Measurements from ENCODE around the gene RAB40A.

RAB40A gene

DNA sequence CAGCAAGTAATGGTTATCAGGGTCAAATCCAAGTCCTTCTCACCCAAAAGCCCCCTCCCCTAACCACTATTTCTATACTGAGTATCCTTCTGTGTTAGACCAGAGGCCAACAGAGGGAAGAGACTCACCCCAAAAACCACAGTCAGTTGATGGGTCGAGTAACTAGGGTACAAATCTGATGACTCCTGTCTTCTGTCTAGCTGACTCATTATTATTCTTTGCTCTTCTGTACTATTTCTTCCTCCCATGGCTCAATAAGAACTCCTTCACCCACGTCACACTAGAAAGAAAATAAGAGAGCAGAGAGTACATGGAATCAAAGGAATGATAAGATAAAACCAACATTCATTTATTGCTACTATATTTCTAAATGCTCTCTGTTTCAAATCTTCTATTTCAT, 2.0 kb downstream of the RAB40A start:
- no peak overlapping the region for H3K4me3 ChIP-seq (replicated peaks; ENCODE audit: low read depth, low read length)
- DNase-seq (ENCODE audit: extremely low read depth, low read depth) = no peak
- no peak for TF ChIP-seq CTCF (IDR thresholded peaks at IDR 0.05; ENCODE audit: low read depth, low read length, missing control alignments)

DNA sequence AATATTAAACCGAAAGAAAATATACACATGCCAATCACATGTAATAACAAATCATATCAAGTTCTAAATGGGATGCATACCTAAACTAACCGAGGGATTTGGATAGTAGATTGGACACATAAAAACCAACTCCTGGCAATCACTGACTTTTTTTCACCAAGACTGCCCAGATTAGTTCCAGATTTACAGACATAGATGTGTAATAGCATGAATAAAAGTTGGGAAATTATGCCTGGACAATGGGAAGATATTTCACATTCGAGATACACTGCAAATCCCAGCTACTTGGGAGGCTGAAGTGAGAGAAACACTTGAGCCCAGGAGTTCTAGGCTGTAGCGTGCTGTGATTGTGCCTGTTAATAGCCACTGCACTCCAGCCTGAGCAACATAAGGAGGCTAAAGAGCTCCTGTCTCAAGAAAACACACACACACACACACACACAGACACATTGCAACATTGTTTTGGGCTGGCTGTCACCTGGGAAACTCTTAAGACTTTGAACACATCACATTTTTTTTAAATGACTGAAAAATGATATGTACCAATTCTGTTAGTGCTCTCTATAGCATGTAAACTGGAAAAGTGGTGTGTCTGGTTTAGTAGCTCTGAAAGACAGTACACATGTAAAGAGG, 5.7 kb downstream of the RAB40A start:
- DNase-seq (ENCODE audit: extremely low read depth, low read depth) = no peak
- H3K4me3 ChIP-seq (replicated peaks; ENCODE audit: low read depth, low read length) = no peak overlapping the region
- no peak for TF ChIP-seq CTCF (IDR thresholded peaks at IDR 0.05; ENCODE audit: low read depth, low read length, missing control alignments)

DNA sequence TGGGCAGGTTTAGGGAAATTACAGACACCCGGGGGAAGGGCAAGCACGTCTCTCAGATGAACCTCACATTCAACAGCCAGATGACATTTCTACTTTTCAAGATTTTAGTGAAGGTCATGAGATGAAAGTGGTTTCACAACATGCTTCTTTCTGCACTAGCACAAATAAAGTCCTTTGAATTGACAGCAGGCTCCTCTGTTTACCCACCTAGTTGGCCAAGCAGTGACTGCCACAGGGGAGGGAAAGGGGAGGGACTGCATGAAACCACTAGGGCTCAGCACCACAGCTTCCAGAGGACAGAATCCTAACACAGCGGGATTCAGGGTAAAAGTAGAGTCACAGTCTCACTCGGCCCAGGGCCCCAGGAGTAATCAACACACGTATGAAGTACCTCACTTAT, 6.2 kb downstream of the RAB40A start:
- TF ChIP-seq CTCF (IDR thresholded peaks at IDR 0.05; ENCODE audit: low read depth, low read length, missing control alignments) = no peak
- DNase-seq (ENCODE audit: extremely low read depth, low read depth) = no peak
- H3K4me3 ChIP-seq (replicated peaks; ENCODE audit: low read depth, low read length) = no peak overlapping the region

- no peak overlapping the region for H3K4me3 ChIP-seq (replicated peaks; ENCODE audit: low read depth, low read length)
- TF ChIP-seq CTCF (IDR thresholded peaks at IDR 0.05; ENCODE audit: low read depth, low read length, missing control alignments) = no peak
- DNase-seq (ENCODE audit: extremely low read depth, low read depth) = no peak
These were observed 9.3 kb downstream of the RAB40A start for GRCh38 chrX:103510031-103510430.

DNA sequence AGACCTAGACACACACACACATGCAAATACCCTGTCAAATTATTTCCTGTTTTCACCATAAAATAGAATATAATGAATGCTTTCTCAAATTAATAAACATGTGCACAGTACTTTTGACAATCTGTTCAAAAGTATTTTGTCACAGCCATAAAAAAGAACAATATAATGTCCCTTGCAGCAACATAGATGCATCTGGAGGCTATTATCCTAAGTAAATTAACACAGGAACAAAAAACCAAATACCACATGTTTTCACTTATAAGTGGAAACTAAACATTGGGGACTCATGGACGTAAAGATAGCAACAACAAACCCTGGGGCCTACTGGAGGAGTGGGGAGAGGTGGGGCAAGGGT, 15.5 kb downstream of the RAB40A start:
- DNase-seq (ENCODE audit: extremely low read depth, low read depth) = peak; percentile 19
- H3K4me3 ChIP-seq (replicated peaks; ENCODE audit: low read depth, low read length) = no peak overlapping the region
- TF ChIP-seq CTCF (IDR thresholded peaks at IDR 0.05; ENCODE audit: low read depth, low read length, missing control alignments) = no peak

DNA sequence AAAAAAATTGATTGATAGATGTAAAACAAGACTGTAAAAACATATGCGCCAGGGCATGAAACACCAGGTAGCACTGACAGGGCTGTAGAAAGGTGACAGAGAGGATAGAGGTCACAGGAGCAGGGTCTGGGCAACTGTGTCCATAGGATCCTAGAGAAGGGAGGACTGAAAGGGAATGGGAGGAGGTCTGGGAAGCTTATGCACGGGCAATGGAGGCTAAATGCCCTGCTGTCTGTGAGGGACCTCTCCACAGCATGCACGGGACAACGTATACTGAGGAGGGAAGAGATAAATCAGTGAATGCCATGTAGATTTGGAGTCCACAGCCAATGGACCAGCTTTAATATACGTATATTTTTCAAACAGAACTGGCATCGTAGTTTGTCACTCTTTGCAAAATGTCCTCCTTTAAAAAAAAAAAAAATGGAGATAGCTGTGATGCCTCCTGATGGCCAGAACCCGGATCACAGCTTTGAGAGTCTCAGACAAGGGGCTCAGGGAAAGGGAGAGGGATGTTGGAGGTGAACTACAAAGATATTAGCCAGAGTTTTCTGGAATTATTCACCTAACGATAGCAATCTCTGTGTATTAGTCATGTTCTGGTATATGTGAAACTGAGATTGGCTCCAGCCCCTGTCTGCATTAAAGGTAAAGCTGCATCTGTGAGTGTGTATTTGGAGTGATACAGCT, 16.0 kb downstream of the RAB40A start:
- no peak for TF ChIP-seq CTCF (IDR thresholded peaks at IDR 0.05; ENCODE audit: low read depth, low read length, missing control alignments)
- peak; percentile 27 for DNase-seq (ENCODE audit: extremely low read depth, low read depth)
- no peak overlapping the region for H3K4me3 ChIP-seq (replicated peaks; ENCODE audit: low read depth, low read length)
